OCI-LY1 (cell line): ENCODE results near the gene SLC13A5.

Source experiments
- H2AFZ ChIP-seq: fragments of 200-600 bp; sonication (generic), shearing (Covaris generic); 2 replicates; pipeline ENCODE4 v1.6.0; 2014; ENCODE audit warnings: antibody characterized with exemption, mild to moderate bottlenecking, low read length
- H3F3A ChIP-seq: fragments of 200-600 bp; sonication (generic), shearing (Covaris generic); 2 replicates; pipeline ENCODE4 v1.6.0; 2014; ENCODE audit warnings: mild to moderate bottlenecking, antibody characterized with exemption, low read length, moderate library complexity; ENCODE audit not compliant: insufficient read depth
- H3K27ac ChIP-seq: fragments of 200-600 bp; sonication (generic); 2 replicates; pipeline ENCODE4 v1.5.1; 2014; ENCODE audit warnings: low read length, mixed run types, mild to moderate bottlenecking, low read depth; ENCODE audit not compliant: poor library complexity, severe bottlenecking
- H3K27me3 ChIP-seq: fragments of 200-600 bp; sonication (generic); 2 replicates; pipeline ENCODE4 v1.6.0; 2014; ENCODE audit warnings: antibody characterized with exemption, mild to moderate bottlenecking, low read length, moderate library complexity; ENCODE audit not compliant: insufficient read depth
- H3K36me3 ChIP-seq: fragments of 200-600 bp; sonication (generic); 2 replicates; pipeline ENCODE4 v1.6.1; 2014; ENCODE audit warnings: mild to moderate bottlenecking, antibody characterized with exemption, low read length, moderate library complexity, mixed read lengths; ENCODE audit not compliant: insufficient read depth
- H3K4me1 ChIP-seq: fragments of 200-600 bp; sonication (generic); 2 replicates; pipeline ENCODE4 v1.5.1; 2014; ENCODE audit warnings: mild to moderate bottlenecking, low read length, moderate library complexity; ENCODE audit not compliant: insufficient read depth, severe bottlenecking
- H3K4me2 ChIP-seq: fragments of 200-600 bp; sonication (generic), shearing (Covaris generic); 2 replicates; pipeline ENCODE4 v1.6.1; 2014; ENCODE audit warnings: low read length
- H3K4me3 ChIP-seq: fragments of 200-600 bp; sonication (generic); 2 replicates; pipeline ENCODE4 v1.5.1; 2014; ENCODE audit warnings: low read length, low read depth, mild to moderate bottlenecking, mixed read lengths; ENCODE audit not compliant: poor library complexity, severe bottlenecking
- H3K79me2 ChIP-seq: fragments of 200-600 bp; shearing (Covaris generic); 2 replicates; pipeline ENCODE4 v1.6.1; 2016; ENCODE audit warnings: mixed run types, low read length, mixed read lengths; ENCODE audit not compliant: insufficient read depth
- H3K9ac ChIP-seq: fragments of 200-600 bp; sonication (generic), shearing (Covaris generic); 2 replicates; pipeline ENCODE4 v1.6.1; 2014; ENCODE audit warnings: mild to moderate bottlenecking, low read length, mixed read lengths
- H3K9me2 ChIP-seq: fragments of 200-600 bp; sonication (generic), shearing (Covaris generic); 2 replicates; pipeline ENCODE4 v1.6.1; 2014; ENCODE audit warnings: low read depth, mild to moderate bottlenecking, low read length, mixed read lengths
- H3K9me3 ChIP-seq: fragments of 200-600 bp; shearing (Covaris generic); 2 replicates; pipeline ENCODE4 v1.6.1; 2014; ENCODE audit warnings: low read length, mixed read lengths
- H4K20me1 ChIP-seq: fragments of 200-600 bp; sonication (generic), shearing (Covaris generic); 2 replicates; pipeline ENCODE4 v1.6.0; 2016; ENCODE audit warnings: mild to moderate bottlenecking, low read length; ENCODE audit not compliant: insufficient read depth
- CTCF ChIP-seq: fragments of 200-600 bp; sonication (generic), shearing (Covaris generic); IDR thresholded peaks from 2 replicates; pipeline ENCODE4 v1.5.1; 2017; ENCODE audit warnings: mild to moderate bottlenecking, antibody characterized with exemption, low read length, moderate library complexity, mixed read lengths
- EZH2 ChIP-seq: fragments of 200-600 bp; sonication (generic), shearing (Covaris generic); IDR thresholded peaks from 2 replicates; pipeline ENCODE4 v1.8.0; 2017; ENCODE audit warnings: borderline replicate concordance, mixed run types, mild to moderate bottlenecking, antibody characterized with exemption, low read length, moderate library complexity, mixed read lengths

Gene SLC13A5

GRCh38 chr17:6670571-6670970, 42.6 kb downstream of the SLC13A5 start:
- no peak overlapping the region for H3K4me2 ChIP-seq
- H3K9ac ChIP-seq: no peak overlapping the region
- H3K36me3 ChIP-seq: 0 out of 2 replicates have a peak, but pooled peaks cover 4% of the 10 kb centered on the region
- H3K9me2 ChIP-seq: no peaks in the 10 kb centered on the region
- H3F3A ChIP-seq: no peaks in the 10 kb centered on the region
- no peaks in the 10 kb centered on the region for H4K20me1 ChIP-seq
- no peak overlapping the region for H3K4me3 ChIP-seq
- no peaks in the 10 kb centered on the region for H3K9me3 ChIP-seq
- no peaks in the 10 kb centered on the region for H3K27me3 ChIP-seq
- no peaks in the 10 kb centered on the region for H3K4me1 ChIP-seq
- H2AFZ ChIP-seq: no peak overlapping the region
- no peaks in the 10 kb centered on the region for H3K79me2 ChIP-seq
- no peak overlapping the region for H3K27ac ChIP-seq
- TF ChIP-seq CTCF: no peak
- TF ChIP-seq EZH2: no peak

- Histone ChIP-seq H3K79me2 (no peaks in the 10 kb centered on the region), H3F3A (no peaks in the 10 kb centered on the region), H3K9ac (no peak overlapping the region), H3K4me3 (no peak overlapping the region), H3K9me2 (no peaks in the 10 kb centered on the region), H3K4me1 (no peaks in the 10 kb centered on the region), H3K27ac (no peak overlapping the region), H3K27me3 (no peaks in the 10 kb centered on the region), H4K20me1 (no peaks in the 10 kb centered on the region), H2AFZ (no peak overlapping the region), H3K4me2 (no peak overlapping the region), H3K9me3 (no peaks in the 10 kb centered on the region), H3K36me3 (0 out of 2 replicates have a peak, but pooled peaks cover 4% of the 10 kb centered on the region)
- TF ChIP-seq EZH2: no peak
- no peak for TF ChIP-seq CTCF
Observed at GRCh38 chr17:6669479-6670212, 43.5 kb downstream of the SLC13A5 start.

- Histone ChIP-seq H4K20me1 (no peaks in the 10 kb centered on the region), H3K9me2 (no peaks in the 10 kb centered on the region), H3K9ac (no peak overlapping the region), H2AFZ (no peak overlapping the region), H3K4me1 (no peaks in the 10 kb centered on the region), H3K79me2 (no peaks in the 10 kb centered on the region), H3F3A (no peaks in the 10 kb centered on the region), H3K9me3 (no peaks in the 10 kb centered on the region), H3K36me3 (0 out of 2 replicates have a peak, but pooled peaks cover 4% of the 10 kb centered on the region), H3K4me2 (no peak overlapping the region), H3K27me3 (no peaks in the 10 kb centered on the region), H3K4me3 (no peak overlapping the region), H3K27ac (no peak overlapping the region)
- TF ChIP-seq EZH2 (no peak), CTCF (no peak)
Observed at GRCh38 chr17:6668727-6669425, 44.3 kb downstream of the SLC13A5 start.
